HepG2 (cell line): ENCODE data around the gene ACCS. TPM values are rescaled to one million over a fixed set of nuclear protein-coding genes. Genes with fewer than 3 reads are reported as not detected.

Experiments
- CHD2 ChIP-seq: IDR thresholded peaks from 2 replicates; pipeline ENCODE4 v1.6.1; 2011; ENCODE audit warnings: low read depth, low read length, improper control_type of control experiment
- E2F2 ChIP-seq: sonication (generic); formaldehyde crosslinking; IDR thresholded peaks from 2 replicates; pipeline ENCODE4 v1.4.0; 2020; ENCODE audit warnings: missing genetic modification reagents, borderline replicate concordance
- HES4 ChIP-seq: sonication (generic); formaldehyde crosslinking; IDR thresholded peaks from 2 replicates; pipeline ENCODE4 v1.9.0; 2021; ENCODE audit warnings: mild to moderate bottlenecking, missing genetic modification reagents, borderline replicate concordance
- HNRNPK ChIP-seq: fragments of 200-400 bp; formaldehyde crosslinking; IDR thresholded peaks from 2 replicates; pipeline ENCODE4 v1.6.1; 2018; ENCODE audit warnings: low read length, low read depth, moderate library complexity, mild to moderate bottlenecking; ENCODE audit not compliant: poor library complexity, severe bottlenecking
- NFE2L1 ChIP-seq: sonication (generic); formaldehyde crosslinking; IDR thresholded peaks from 2 replicates; pipeline ENCODE4 v1.4.0; 2020; ENCODE audit warnings: missing genetic modification reagents, mild to moderate bottlenecking, borderline replicate concordance
- NPAS2 ChIP-seq: sonication (generic); formaldehyde crosslinking; IDR thresholded peaks from 2 replicates; pipeline ENCODE4 v1.8.0; 2022; ENCODE audit warnings: mild to moderate bottlenecking, missing genetic modification reagents, borderline replicate concordance
- PCBP2 ChIP-seq: fragments of 200-400 bp; formaldehyde crosslinking; optimal IDR thresholded peaks from 2 replicates; pipeline ENCODE3; 2018; ENCODE audit warnings: low read length, low read depth; ENCODE audit not compliant: poor library complexity, severe bottlenecking
- RAD21 ChIP-seq: fragments of 450-650 bp; formaldehyde crosslinking; IDR thresholded peaks from 2 replicates; pipeline ENCODE4 v1.5.0; 2020; ENCODE audit warnings: mild to moderate bottlenecking
- REXO4 ChIP-seq: sonication (generic); formaldehyde crosslinking; IDR thresholded peaks from 2 replicates; pipeline ENCODE4 v1.8.0; 2022; ENCODE audit warnings: missing genetic modification reagents, mild to moderate bottlenecking, borderline replicate concordance
- RXRA ChIP-seq: sonication (generic); formaldehyde crosslinking; IDR thresholded peaks from 2 replicates; pipeline ENCODE4 v1.5.1; 2020; ENCODE audit warnings: missing genetic modification reagents
- SP4 ChIP-seq: sonication (generic); formaldehyde crosslinking; IDR thresholded peaks from 2 replicates; pipeline ENCODE4 v1.8.1; 2023; ENCODE audit warnings: mild to moderate bottlenecking, missing genetic modification reagents
- TRIM24 ChIP-seq: sonication (generic); formaldehyde crosslinking; IDR thresholded peaks from 2 replicates; pipeline ENCODE4 v1.8.0; 2022; ENCODE audit warnings: mild to moderate bottlenecking, missing genetic modification reagents
- ZBTB40 ChIP-seq, 2 experiments: fragments of 450-650 bp in 1 of 2; sonication (generic) in 1 of 2; formaldehyde crosslinking in 1 of 2; IDR thresholded peaks; 2 replicates each; pipeline versions ENCODE4 v1.6.1 to v1.8.0; 2016 to 2022; ENCODE audit warnings: antibody characterized with exemption in 1 of 2, mild to moderate bottlenecking in 1 of 2, missing genetic modification reagents in 1 of 2
- ZNF121 ChIP-seq: sonication (generic); formaldehyde crosslinking; IDR thresholded peaks from 2 replicates; pipeline ENCODE4 v1.5.0; 2020; ENCODE audit warnings: mild to moderate bottlenecking, missing genetic modification reagents
- ZNF597 ChIP-seq: sonication (generic); formaldehyde crosslinking; IDR thresholded peaks from 2 replicates; pipeline ENCODE4 v1.5.0; 2020; ENCODE audit warnings: missing genetic modification reagents
- ZSCAN31 ChIP-seq: sonication (generic); formaldehyde crosslinking; IDR thresholded peaks from 2 replicates; pipeline ENCODE4 v1.5.0; 2020; ENCODE audit warnings: low read depth, mild to moderate bottlenecking, missing genetic modification reagents
- polyA plus RNA-seq, 8 experiments: library from polyadenylated mRNA; depleted of rRNA in 3 of 8; stranded (reverse) in 7 of 8; unstranded in 1 of 8; fragments of >200 nt; fragmentation: Illumina TruSeq in 4 of 8; extraction: Trizol in 4 of 8; gene quantifications; 2 replicates each; pipeline versions ENCODE4 v1.2.1 to v1.2.3, GENCODE V29; 2011 to 2016; ENCODE audit warnings: low read depth in 4 of 8, missing spikeins in 1 of 8, mixed read lengths in 1 of 8; ENCODE audit not compliant: insufficient read depth in 1 of 8
- total RNA-seq, 5 experiments: library from RNA; depleted of rRNA; stranded (reverse); fragments of >200 nt; fragmentation: Illumina TruSeq; extraction: Trizol; gene quantifications; 2 replicates each; pipeline ENCODE4 v1.2.3, GENCODE V29; 2016; ENCODE audit warnings: low read depth in 1 of 5

The ACCS gene
- total and polyA plus RNA-seq, 2 of the 13 experiments (the other 11 are each of a cell fraction or from before 2014, with no cell fraction given) = 0.55 to 0.59 TPM

- TF ChIP-seq ZNF597 (CRISPR knock-in tag) = no peak
- TF ChIP-seq CHD2 = peak; percentile 76; the same call in 1 of the 2 replicates
- no peak for TF ChIP-seq ZSCAN31 (CRISPR knock-in tag)
- TF ChIP-seq TRIM24 (CRISPR knock-in tag) = no peak
- TF ChIP-seq ZBTB40 (IDR thresholded peaks at IDR 0.05) = no peak
- no peak for TF ChIP-seq ZBTB40 (CRISPR knock-in tag; IDR thresholded peaks at IDR 0.05)
- peak; percentile 34; the same call in 1 of the 2 replicates for TF ChIP-seq RAD21 (CRISPR knock-in tag)
- TF ChIP-seq NFE2L1 (CRISPR knock-in tag) = no peak
- 0 out of 2 replicates have a peak, but pooled peaks have one; percentile 34 for TF ChIP-seq RXRA
- TF ChIP-seq ZNF121 = no peak
- TF ChIP-seq HES4 (CRISPR knock-in tag) = no peak
- no peak for TF ChIP-seq REXO4 (CRISPR knock-in tag)
- no peak for TF ChIP-seq NPAS2
- no peak for TF ChIP-seq PCBP2
- no peak for TF ChIP-seq E2F2 (CRISPR knock-in tag)
- no peak for TF ChIP-seq HNRNPK
- TF ChIP-seq SP4 = peak; percentile 59; the same call in 1 of the 2 replicates
Measured at GRCh38 chr11:44065841-44066731, at the start of gene ACCS (continued).
